Stimulated activated naive CD8-positive, alpha-beta T cell treated with anti-CD3 and anti-CD28 coated beads, Interleukin-15, Interleukin-2, amounts not matched to agents 100 U/mL and 50 U/mL, for 24 hours (primary cell): ENCODE results near the gene CPNE4.

Experiments used
- ATAC-seq: fragments of 150-1000 bp; cut with Tn5 transposase; one replicate; pipeline ENCODE4 v1.10.0; 2021
- DNase-seq: peaks from one replicate; pipeline ENCODE4 v3.0.0; 2021

CPNE4 gene

DNA sequence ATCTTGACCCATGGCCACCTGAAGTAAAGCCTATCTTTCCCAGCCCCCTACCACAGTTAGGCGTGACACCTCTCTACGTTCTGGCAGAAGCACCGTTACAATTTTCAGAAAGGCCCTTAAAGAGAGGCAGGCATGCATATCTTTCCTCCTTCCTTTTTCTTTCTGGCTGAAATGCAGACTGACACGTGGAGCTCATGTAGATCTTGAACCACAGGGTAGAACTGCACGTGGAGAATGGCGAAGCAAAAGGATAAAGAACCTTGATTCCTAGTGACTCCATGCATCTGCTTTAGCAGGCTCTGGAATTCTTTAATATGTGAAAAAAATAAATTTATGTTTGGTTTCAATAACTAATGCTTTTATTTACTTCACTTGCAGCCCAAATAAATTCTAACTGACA, 166.6 kb downstream of the CPNE4 start:
- no peak for DNase-seq

GRCh38 chr3:131856171-131856570, 178.6 kb downstream of the CPNE4 start:
- no peak for DNase-seq
- no peak for ATAC-seq

More for the DNA sequence above, 166.6 kb downstream of the CPNE4 start:
- no peak for ATAC-seq

DNA sequence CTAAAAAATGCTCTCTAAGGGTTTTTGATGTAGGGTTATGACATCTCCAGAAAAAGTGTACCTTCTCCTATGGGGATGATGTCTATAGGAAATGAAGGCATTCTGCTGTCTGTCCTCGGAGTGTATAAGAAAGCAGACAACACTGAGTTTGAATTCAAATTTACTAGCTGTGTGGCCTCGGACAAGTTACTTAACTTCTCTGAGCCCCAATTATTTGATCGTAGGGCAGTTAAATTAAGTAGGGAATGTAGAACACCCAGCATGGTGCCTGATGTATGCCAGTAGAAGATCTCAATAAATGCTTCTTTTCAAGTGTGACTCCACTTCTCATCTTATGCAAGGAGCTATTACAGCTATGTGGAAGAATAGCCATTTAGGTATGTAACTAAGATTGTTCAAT, 184.6 kb downstream of the CPNE4 start:
- DNase-seq (no peak), ATAC-seq (no peak)

DNA sequence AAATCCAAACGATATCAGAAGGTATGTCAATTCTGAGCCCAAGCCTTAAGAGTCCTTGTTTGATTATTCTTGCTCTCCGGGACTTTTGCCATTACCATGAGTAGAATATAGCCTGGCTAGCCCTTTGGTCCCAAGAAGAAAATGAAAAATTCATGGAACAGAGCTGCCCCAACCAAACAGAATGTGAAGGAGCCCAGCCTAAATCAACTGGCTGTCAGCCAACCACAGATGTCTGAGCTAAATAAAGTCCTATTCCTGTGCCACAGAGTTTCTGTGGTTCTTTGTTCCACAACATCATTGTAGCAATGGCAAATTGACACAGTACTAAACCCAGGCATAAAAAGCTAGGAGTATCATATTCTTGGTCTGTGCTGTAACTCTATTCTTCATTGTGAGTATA, 185.2 kb downstream of the CPNE4 start:
- DNase-seq (no peak), ATAC-seq (no peak)

DNA sequence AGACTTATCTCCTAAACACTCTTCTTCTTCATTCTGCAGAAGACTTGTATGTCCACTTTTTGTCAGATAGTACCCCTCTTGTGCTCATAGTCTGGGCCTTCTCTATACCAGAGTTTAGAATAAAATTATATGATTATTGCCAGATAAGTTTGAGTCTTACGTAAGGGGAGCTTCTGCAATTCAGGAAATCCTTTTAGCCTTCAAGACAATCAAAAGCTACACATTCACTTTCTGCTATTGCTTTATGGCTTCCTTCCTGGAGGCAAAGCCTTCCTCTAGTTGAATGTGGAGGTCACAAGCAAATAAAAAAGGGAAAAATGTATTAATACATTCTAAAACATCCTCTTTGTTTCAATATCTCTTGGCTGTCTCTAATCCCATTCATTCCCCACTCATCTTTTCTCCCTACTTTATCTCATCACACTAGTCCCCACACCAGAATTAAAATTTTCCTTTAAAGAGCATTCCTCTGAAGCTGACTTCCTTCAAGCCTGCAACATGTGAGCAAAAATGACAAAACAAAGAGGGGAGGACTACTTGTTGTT, 186.8 kb downstream of the CPNE4 start:
- ATAC-seq, result no peak
- DNase-seq, result no peak

DNA sequence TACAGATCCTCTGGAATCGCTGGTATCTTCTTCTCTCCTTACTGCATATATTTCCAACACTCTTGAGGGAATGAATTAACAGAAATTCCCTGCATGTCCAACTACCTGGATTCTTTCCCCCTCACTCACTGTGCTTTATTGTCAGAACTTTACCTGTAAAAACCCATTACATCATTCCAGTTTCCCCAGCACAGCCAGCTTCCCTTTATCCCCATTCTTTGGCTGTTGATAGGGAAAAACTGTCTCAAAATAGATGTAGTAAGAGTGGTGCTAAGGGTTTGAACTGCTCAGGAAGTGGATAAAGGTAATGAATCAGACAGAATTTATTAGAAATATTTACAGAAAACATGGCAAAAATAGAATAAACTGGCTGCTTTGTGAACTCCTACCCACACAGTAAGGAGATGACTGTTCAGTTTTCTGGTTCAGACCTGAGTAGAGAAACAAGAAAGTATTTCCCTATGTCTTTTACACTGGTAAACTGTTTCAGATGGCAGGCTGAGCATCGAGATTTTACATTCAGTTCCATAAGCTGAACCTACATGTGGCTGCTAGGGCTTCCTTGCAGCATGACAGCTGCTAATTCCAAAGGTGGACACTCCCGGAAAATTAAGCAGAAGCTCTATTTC, 188.4 kb downstream of the CPNE4 start:
- ATAC-seq (no peak), DNase-seq (no peak)

DNA sequence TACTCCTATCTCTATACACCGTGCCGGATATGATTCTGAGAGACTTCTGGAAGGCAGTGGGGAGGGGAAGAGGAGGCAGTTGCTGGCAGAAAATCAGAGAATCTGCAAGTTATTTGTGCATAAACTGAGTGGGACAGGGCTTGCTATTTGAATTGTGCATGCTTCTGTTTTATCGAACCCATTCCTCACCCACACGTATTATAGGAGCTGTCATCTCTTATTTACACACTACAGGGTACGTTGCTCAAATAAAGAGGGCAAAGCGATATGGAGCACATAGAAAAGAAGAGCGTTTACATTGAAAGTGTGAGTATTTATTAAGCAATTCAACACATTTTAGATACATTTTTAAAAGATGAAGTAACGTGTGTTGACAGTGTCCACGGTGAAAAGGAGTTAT, 191.6 kb downstream of the CPNE4 start:
- no peak for ATAC-seq

GRCh38 chr3:131840156-131840797, 194.5 kb downstream of the CPNE4 start:
- ATAC-seq, result no peak

More for the DNA sequence above, 191.6 kb downstream of the CPNE4 start:
- no peak for DNase-seq

DNA sequence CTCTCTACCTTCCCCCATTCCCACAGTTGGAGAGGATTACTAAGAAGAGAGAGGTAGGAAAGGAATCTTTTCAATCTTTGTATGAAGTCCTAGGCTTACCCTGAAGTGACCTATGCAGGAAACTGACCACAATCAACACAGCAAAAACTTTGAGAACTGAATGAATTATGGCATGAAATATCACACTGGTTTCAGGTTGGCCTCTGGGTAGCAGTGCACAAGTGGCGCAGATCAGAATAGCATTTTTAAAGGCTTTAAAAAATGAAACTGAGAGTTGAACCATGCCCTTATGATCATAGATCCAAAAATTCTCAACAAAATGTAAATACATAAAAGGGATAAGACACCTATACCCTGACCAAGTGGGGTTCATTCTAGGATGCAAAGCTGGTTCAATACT, 198.9 kb downstream of the CPNE4 start:
- DNase-seq (no peak), ATAC-seq (no peak)

More at GRCh38 chr3:131840156-131840797, 194.5 kb downstream of the CPNE4 start:
- no peak for DNase-seq

DNA sequence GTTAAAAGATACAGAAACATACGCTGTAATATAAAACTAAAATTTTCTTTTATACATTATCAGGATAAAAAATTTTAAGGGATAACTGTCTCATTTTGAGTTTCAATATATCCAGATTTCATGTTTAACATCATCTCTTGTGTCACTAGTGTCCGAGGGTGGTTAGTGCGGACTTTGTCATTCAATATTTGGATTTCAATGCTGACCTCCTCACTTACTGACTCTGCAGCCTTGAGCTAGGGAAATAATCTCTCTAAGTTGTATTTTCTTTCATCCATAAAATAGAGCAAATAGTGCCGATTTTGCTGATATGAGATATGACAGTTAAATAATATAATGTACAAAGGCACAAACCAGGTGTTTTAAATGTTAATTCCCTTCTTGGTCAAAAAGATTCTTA, 203.2 kb downstream of the CPNE4 start:
- no peak for DNase-seq
- ATAC-seq, result no peak

DNA sequence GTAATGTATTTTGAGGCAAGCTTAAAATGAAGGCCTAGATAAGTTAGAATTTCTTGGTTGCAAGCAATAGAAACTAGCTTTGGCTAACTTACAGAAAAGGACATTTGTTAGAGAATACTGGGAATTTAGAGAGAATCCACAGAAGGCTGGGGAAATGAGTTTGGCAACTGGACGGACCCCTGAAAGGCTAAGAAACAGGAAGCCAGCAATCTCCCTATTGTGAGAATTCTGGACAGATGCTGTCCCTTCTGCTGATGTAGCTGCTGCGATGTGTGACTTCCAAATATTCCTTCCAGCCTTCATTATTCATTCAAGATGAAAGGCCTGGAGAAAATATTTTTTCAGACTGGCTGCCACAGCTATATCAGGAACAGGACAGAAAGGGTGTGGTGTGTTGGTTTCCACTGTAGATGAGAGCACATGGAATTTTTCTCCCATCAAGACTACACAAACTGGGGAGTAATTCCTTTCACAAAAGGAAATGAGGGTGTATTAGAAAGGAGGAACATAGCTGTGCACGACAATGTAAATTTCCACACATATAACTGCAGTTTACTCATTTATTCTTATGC, 213.5 kb downstream of the CPNE4 start:
- no peak for DNase-seq
- no peak for ATAC-seq

DNA sequence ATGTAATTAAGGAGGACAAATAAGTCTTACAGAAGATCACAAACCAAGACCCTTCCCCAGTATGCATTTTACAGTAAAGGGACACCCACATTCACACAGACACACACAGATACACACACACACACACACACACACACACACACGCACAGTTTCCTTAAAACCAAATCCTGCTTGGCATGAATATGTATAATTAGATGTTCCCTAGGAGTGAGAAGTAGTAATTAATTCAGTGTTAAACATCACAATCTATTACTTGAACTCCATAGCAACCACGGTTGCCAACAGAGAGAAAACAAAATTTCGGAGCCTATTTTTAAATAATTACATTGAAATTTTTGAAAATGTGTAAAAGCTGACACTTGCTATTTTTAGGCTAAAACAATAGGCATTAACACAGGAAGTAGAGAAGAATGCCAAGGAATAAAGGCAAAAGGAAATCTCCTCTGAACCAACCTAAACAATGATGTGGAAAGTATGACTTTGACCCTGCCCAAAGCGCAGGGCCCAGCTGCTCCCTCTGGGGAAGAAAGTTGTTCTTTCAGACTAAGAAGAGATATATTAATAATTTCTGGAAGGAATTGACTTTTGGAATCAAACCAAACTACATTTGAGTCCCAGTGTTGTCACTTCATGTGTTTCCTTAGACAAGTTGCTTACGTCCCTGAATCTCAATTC, 215.3 kb downstream of the CPNE4 start:
- DNase-seq (no peak), ATAC-seq (no peak)

GRCh38 chr3:131812433-131812832, 222.4 kb downstream of the CPNE4 start:
- DNase-seq, result no peak
- ATAC-seq, result no peak

DNA sequence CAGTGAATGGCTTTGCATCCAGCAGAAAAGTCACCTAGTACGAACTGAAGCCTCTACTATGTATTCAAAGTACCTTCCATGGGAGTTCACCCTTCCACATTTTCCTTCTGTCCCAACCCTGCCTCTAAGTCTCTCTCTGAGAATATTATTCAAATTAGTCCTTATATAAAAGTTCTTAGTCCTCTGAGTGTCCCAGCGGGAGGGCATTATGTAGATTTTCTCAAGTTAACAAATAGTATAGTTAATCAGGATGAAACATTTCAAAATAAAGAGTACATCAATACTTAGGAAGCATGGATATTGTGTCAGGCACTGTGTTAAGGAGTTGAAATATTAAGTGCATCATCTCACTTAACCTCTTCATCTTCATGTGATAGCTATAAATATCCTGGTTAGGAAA, 223.3 kb downstream of the CPNE4 start:
- no peak for DNase-seq
- ATAC-seq, result no peak

DNA sequence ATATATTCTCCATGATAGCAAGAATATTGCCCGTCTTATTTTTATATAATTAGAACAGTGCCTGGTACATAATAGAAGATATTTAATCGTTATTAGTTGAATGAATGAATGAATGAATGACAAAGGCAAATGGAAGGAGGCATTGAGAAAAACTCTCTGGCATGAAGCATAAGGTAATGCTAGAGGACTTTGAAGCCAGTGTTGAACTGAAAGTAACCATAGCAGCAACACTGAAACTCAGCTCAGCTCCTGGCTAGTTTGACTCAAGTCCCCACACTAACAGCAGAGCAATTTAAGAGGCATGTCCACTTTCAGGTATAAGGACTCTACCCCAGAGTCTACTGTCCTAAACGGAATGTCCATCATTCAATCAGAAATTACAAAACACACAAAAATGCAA, 227.0 kb downstream of the CPNE4 start:
- DNase-seq (no peak), ATAC-seq (no peak)

- DNase-seq (no peak), ATAC-seq (no peak)
Observed at GRCh38 chr3:131806736-131807135, 228.1 kb downstream of the CPNE4 start.

GRCh38 chr3:131804565-131805133, 230.2 kb downstream of the CPNE4 start:
- DNase-seq (no peak), ATAC-seq (no peak)

DNA sequence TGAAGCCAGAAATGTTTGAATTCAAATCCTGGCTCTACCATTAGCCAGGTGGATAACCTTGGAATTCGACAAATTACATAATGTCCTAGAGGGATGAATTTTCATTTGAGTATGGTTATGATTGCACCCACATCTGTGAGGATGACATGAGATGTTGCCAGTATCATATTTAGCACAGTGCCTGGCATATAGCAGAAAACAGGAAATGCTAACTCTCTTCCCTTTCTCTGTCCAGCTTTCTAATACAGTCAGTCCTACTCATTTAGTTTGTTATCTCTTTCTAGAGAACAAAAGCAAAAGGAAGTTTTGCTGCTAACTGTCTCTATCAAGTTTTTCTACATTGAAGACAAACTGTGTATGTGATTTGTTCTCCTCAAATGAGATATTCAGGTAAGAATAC, 231.7 kb downstream of the CPNE4 start:
- ATAC-seq (no peak), DNase-seq (no peak)

DNA sequence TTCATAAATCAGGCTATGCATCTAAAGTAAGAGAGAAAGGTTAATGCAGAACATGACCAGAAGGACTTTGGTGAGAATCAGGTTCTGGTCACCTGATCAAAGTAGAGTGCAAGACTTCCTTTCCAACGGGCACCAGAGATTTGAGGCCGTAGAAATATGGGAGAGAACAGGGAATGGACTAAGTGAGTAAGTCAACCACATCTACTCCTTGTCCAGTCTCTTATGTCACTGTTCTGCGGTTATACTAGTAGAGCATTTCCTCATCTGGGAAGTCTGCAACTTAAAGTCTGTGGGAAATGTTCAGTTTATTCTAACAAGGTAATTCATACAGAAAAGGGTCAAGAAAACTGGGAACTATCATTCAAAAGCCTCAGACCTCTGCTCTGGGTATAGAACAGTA, 232.8 kb downstream of the CPNE4 start:
- ATAC-seq, result no peak
- DNase-seq, result no peak

- DNase-seq (no peak), ATAC-seq (no peak)
Observed at GRCh38 chr3:131801566-131801965, 233.2 kb downstream of the CPNE4 start.

GRCh38 chr3:131797776-131798175, 237.0 kb downstream of the CPNE4 start:
- no peak for ATAC-seq
- DNase-seq, result no peak

GRCh38 chr3:131796558-131797198, 238.1 kb downstream of the CPNE4 start:
- ATAC-seq (peak; percentile 16), DNase-seq (no peak)
